ENCODE measurements around the gene ST6GAL1. TPM values are rescaled to one million over a fixed set of nuclear protein-coding genes. Genes with fewer than 3 reads are reported as not detected.

Gene ST6GAL1
- total and polyA plus RNA-seq, 2 experiments from 2014 or later: 64.3 to 123 TPM

- TF ChIP-seq CTCF (IDR thresholded peaks at IDR 0.05; ENCODE audit: low read depth, low read length): no peak
- H3K27ac ChIP-seq: peak overlapping the region; percentile 85
- H3K9me3 ChIP-seq (ENCODE audit: low read depth): no peaks in the 10 kb centered on the region
- H3K27me3 ChIP-seq: no peaks in the 10 kb centered on the region
- H3K4me1 ChIP-seq (ENCODE audit: low read depth): peaks cover 42% of the 10 kb centered on the region
- H3K36me3 ChIP-seq: no peaks in the 10 kb centered on the region
- H3K4me3 ChIP-seq: no peak overlapping the region
- no peak for DNase-seq (ENCODE audit: low read depth in 1 of 2, low spot score in 1 of 2)
Observed at GRCh38 chr3:187025656-187026316, 95.5 kb downstream of the ST6GAL1 start.

GRCh38 chr3:187026317-187026670, 96.0 kb downstream of the ST6GAL1 start:
- no peak for TF ChIP-seq CTCF (IDR thresholded peaks at IDR 0.05; ENCODE audit: low read depth, low read length)
- H3K4me1 ChIP-seq (ENCODE audit: low read depth): peaks cover 43% of the 10 kb centered on the region

GRCh38 chr3:187027531-187028278, 97.4 kb downstream of the ST6GAL1 start:
- Histone ChIP-seq H3K27me3 (no peaks in the 10 kb centered on the region), H3K36me3 (no peaks in the 10 kb centered on the region), H3K9me3 (ENCODE audit: low read depth) (no peaks in the 10 kb centered on the region), H3K27ac (peak overlapping the region; percentile 37), H3K4me1 (ENCODE audit: low read depth) (peaks cover 52% of the 10 kb centered on the region), H3K4me3 (no peak overlapping the region)
- TF ChIP-seq CTCF (IDR thresholded peaks at IDR 0.05; ENCODE audit: low read depth, low read length): no peak
- DNase-seq (ENCODE audit: low read depth in 1 of 2, low spot score in 1 of 2): no peak

More at GRCh38 chr3:187026317-187026670, 96.0 kb downstream of the ST6GAL1 start:
- Histone ChIP-seq H3K27me3 (no peaks in the 10 kb centered on the region), H3K36me3 (no peaks in the 10 kb centered on the region), H3K9me3 (ENCODE audit: low read depth) (no peaks in the 10 kb centered on the region), H3K4me3 (no peak overlapping the region), H3K27ac (peak overlapping the region; percentile 85)
- DNase-seq (ENCODE audit: low read depth in 1 of 2, low spot score in 1 of 2): no peak

GRCh38 chr3:187031934-187032333, 101.6 kb downstream of the ST6GAL1 start:
- no peak for DNase-seq (ENCODE audit: low read depth in 1 of 2, low spot score in 1 of 2)
- Histone ChIP-seq H3K4me1 (ENCODE audit: low read depth) (peaks cover 34% of the 10 kb centered on the region), H3K4me3 (no peak overlapping the region), H3K27me3 (no peaks in the 10 kb centered on the region), H3K9me3 (ENCODE audit: low read depth) (no peaks in the 10 kb centered on the region), H3K36me3 (no peaks in the 10 kb centered on the region), H3K27ac (peak overlapping the region; percentile 19)
- no peak for TF ChIP-seq CTCF (IDR thresholded peaks at IDR 0.05; ENCODE audit: low read depth, low read length)

- TF ChIP-seq CTCF (IDR thresholded peaks at IDR 0.05; ENCODE audit: low read depth, low read length): no peak
- H3K4me1 ChIP-seq (ENCODE audit: low read depth): peaks cover 8% of the 10 kb centered on the region
- H3K9me3 ChIP-seq (ENCODE audit: low read depth): no peaks in the 10 kb centered on the region
- no peak for DNase-seq (ENCODE audit: low read depth in 1 of 2, low spot score in 1 of 2)
- H3K27ac ChIP-seq: no peak overlapping the region
- H3K36me3 ChIP-seq: peaks cover 8% of the 10 kb centered on the region
- H3K4me3 ChIP-seq: no peak overlapping the region
- H3K27me3 ChIP-seq: no peaks in the 10 kb centered on the region
Observed at GRCh38 chr3:187036394-187036793, 106.1 kb downstream of the ST6GAL1 start.
